ENCODE data around the gene TIMM44.

GRCh38 chr19:7918615-7919421 is 24.6 kb downstream of the TIMM44 start:
- TF ChIP-seq CTCF (IDR thresholded peaks at IDR 0.05) (no peak), POLR2A (IDR thresholded peaks at IDR 0.05) (no peak)
